ENCODE measurements around the gene LILRA5.
"Not testable (repeated sequence)": the region's sequence is repeated elsewhere in the genome, so short reads cannot be mapped to it uniquely, and the experiment has no call there.

Gene LILRA5

DNA sequence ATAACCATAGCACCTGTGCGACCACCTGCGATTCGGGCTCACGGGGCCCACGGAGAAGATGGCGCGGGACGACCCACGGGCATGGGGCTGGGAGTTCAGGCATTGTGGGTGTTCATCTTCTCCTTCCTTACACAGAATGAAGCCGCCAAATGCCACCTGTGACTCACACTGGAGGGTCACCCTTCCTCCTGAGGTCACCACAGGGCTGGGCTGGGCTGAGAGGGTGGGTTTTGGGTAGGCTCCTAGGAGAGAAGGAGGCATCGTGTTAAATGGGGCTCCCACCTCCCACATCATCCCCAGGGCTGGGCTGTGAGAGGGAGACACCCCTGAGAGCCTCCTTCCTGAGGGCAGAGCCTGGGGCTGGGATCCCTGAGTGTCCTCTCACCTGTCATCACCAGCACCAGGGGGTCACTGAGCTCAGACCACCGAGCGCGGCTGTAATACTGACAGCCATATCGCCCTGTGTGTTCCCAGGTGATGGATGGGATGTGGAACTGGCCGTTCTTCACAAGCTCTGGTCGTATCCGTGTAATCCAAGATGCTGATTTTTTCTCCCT lies 33.5 kb downstream of the LILRA5 start:
- Histone ChIP-seq H3K9ac (ENCODE audit: low read length) (no peak overlapping the region), H3K4me3 (ENCODE audit: low read length) (no peak overlapping the region), H3K36me3 (ENCODE audit: control insufficient read depth, low read depth, low read length) (no peaks in the 10 kb centered on the region), H3K27ac (ENCODE audit: low read length) (no peak overlapping the region), H3K27me3 (ENCODE audit: control insufficient read depth, insufficient read depth, low read length) (no peaks in the 10 kb centered on the region), H3K9me3 (ENCODE audit: control insufficient read depth, low read depth, low read length) (no peaks in the 10 kb centered on the region), H3K4me1 (ENCODE audit: control insufficient read depth, low read depth, low read length) (no peaks in the 10 kb centered on the region)

DNA sequence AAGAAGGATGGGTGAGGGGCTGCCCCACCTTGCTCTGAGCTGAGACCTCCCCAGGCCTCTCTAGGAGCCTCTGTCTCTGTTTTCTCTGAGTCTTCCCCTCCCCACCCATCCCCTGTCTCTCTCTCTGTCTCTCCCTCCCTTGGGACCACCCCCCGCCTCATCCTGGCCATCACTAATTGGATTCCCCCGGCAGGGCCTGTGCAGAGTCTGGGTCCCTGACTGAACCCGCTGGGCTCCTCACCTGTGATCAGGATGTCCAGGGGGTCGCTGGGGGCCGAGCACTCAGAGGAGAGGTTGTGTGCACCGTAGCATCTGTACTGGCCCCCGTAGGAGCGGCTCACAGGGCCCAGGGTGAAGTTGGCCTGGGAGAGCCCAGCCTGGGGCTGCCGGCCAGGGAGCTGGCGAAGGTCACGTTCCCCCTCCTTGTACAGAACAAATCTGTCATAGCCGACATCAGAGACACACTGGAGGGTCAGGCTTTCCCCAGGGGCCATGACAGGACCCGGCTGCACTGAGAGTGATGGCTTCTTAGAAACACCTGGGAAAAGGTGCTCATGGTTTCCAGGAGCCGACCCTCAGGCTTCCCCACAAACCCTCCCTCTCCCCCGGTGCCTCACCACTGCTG lies 34.3 kb downstream of the LILRA5 start:
- H3K9me3 ChIP-seq (ENCODE audit: control insufficient read depth, low read depth, low read length); H3K27me3 ChIP-seq (ENCODE audit: control insufficient read depth, insufficient read depth, low read length); H3K27ac ChIP-seq (ENCODE audit: low read length); H3K36me3 ChIP-seq (ENCODE audit: control insufficient read depth, low read depth, low read length); H3K9ac ChIP-seq (ENCODE audit: low read length); H3K4me1 ChIP-seq (ENCODE audit: control insufficient read depth, low read depth, low read length); H3K4me3 ChIP-seq (ENCODE audit: low read length): not testable (repeated sequence)

GRCh38 chr19:54278056-54278455 lies 34.9 kb downstream of the LILRA5 start:
- H3K27ac ChIP-seq (ENCODE audit: low read length); H3K4me3 ChIP-seq (ENCODE audit: low read length); H3K36me3 ChIP-seq (ENCODE audit: control insufficient read depth, low read depth, low read length); H3K9me3 ChIP-seq (ENCODE audit: control insufficient read depth, low read depth, low read length); H3K4me1 ChIP-seq (ENCODE audit: control insufficient read depth, low read depth, low read length); H3K9ac ChIP-seq (ENCODE audit: low read length); H3K27me3 ChIP-seq (ENCODE audit: control insufficient read depth, insufficient read depth, low read length): not testable (repeated sequence)

DNA sequence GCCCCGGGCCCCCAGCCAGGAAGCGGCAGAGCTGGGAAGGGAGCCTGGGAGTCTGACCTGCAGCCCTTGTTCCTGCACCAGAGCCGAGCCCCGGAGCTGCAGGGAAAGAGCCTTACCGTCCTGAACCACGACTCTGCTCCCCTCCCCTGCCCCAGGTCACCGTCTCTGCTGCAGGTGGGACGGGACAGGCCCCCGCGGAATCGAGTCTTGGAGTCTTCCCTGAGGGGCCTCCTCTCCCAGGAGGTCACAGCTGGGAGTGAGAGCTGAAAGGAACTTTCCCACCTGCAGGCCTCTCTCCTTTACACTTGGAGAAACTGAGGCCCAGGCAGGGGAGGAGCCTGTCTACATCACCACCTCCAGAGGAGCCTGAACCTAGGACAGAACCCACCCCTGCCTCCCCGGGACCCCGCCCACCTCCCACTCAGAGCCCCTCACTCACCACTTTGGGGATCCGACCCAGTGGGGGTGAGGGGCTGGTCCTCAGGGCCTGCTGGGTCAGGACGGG lies 35.8 kb downstream of the LILRA5 start:
- H3K4me3 ChIP-seq (ENCODE audit: low read length); H3K27me3 ChIP-seq (ENCODE audit: control insufficient read depth, insufficient read depth, low read length); H3K9ac ChIP-seq (ENCODE audit: low read length); H3K9me3 ChIP-seq (ENCODE audit: control insufficient read depth, low read depth, low read length); H3K36me3 ChIP-seq (ENCODE audit: control insufficient read depth, low read depth, low read length); H3K4me1 ChIP-seq (ENCODE audit: control insufficient read depth, low read depth, low read length); H3K27ac ChIP-seq (ENCODE audit: low read length): not testable (repeated sequence)

GRCh38 chr19:54275951-54276350 lies 37.0 kb downstream of the LILRA5 start:
- H3K4me3 ChIP-seq (ENCODE audit: low read length): no peak overlapping the region
- no peaks in the 10 kb centered on the region for H3K27me3 ChIP-seq (ENCODE audit: control insufficient read depth, insufficient read depth, low read length)
- H3K9me3 ChIP-seq (ENCODE audit: control insufficient read depth, low read depth, low read length): no peaks in the 10 kb centered on the region
- no peaks in the 10 kb centered on the region for H3K4me1 ChIP-seq (ENCODE audit: control insufficient read depth, low read depth, low read length)
- H3K36me3 ChIP-seq (ENCODE audit: control insufficient read depth, low read depth, low read length): no peaks in the 10 kb centered on the region
- H3K27ac ChIP-seq (ENCODE audit: low read length): no peak overlapping the region
- no peak overlapping the region for H3K9ac ChIP-seq (ENCODE audit: low read length)

GRCh38 chr19:54274516-54274915 lies 38.5 kb downstream of the LILRA5 start:
- not testable (repeated sequence) for H3K4me3 ChIP-seq (ENCODE audit: low read length); H3K27ac ChIP-seq (ENCODE audit: low read length); H3K36me3 ChIP-seq (ENCODE audit: control insufficient read depth, low read depth, low read length); H3K9me3 ChIP-seq (ENCODE audit: control insufficient read depth, low read depth, low read length); H3K4me1 ChIP-seq (ENCODE audit: control insufficient read depth, low read depth, low read length); H3K9ac ChIP-seq (ENCODE audit: low read length); H3K27me3 ChIP-seq (ENCODE audit: control insufficient read depth, insufficient read depth, low read length)

- H3K27ac ChIP-seq (ENCODE audit: low read length): no peak overlapping the region
- no peak overlapping the region for H3K9ac ChIP-seq (ENCODE audit: low read length)
- H3K4me1 ChIP-seq (ENCODE audit: control insufficient read depth, low read depth, low read length): no peaks in the 10 kb centered on the region
- H3K4me3 ChIP-seq (ENCODE audit: low read length): no peak overlapping the region
- peaks cover 3% of the 10 kb centered on the region for H3K27me3 ChIP-seq (ENCODE audit: control insufficient read depth, insufficient read depth, low read length)
- no peaks in the 10 kb centered on the region for H3K36me3 ChIP-seq (ENCODE audit: control insufficient read depth, low read depth, low read length)
- H3K9me3 ChIP-seq (ENCODE audit: control insufficient read depth, low read depth, low read length): no peaks in the 10 kb centered on the region
These were observed 39.1 kb downstream of the LILRA5 start for GRCh38 chr19:54273821-54274220.

DNA sequence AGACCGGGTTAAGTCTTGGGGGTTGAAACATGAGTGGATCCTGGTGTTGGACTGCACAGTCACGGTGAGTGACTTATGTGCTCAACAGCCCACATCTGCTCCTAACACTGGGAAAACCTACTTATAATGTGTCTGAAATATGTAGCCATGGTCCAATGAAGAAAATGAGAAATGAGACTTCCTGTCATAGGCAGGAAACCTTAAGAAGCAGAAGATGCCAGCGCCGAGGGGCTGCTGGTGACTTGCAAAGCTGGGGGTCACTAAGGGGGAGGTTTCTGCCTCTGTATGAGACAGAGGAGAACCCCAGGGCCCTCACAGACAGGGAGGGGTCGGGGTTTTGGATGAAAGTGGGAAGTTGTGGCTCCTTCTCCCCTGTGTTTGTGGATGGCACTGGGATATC lies 40.8 kb downstream of the LILRA5 start:
- H3K4me3 ChIP-seq (ENCODE audit: low read length): not testable (repeated sequence)

GRCh38 chr19:54271587-54271986 lies 41.4 kb downstream of the LILRA5 start:
- H3K4me1 ChIP-seq (ENCODE audit: control insufficient read depth, low read depth, low read length); H3K27me3 ChIP-seq (ENCODE audit: control insufficient read depth, insufficient read depth, low read length); H3K36me3 ChIP-seq (ENCODE audit: control insufficient read depth, low read depth, low read length); H3K9me3 ChIP-seq (ENCODE audit: control insufficient read depth, low read depth, low read length); H3K27ac ChIP-seq (ENCODE audit: low read length); H3K9ac ChIP-seq (ENCODE audit: low read length); H3K4me3 ChIP-seq (ENCODE audit: low read length): not testable (repeated sequence)

More for the DNA sequence above, 40.8 kb downstream of the LILRA5 start:
- not testable (repeated sequence) for H3K27ac ChIP-seq (ENCODE audit: low read length); H3K9ac ChIP-seq (ENCODE audit: low read length); H3K4me1 ChIP-seq (ENCODE audit: control insufficient read depth, low read depth, low read length); H3K36me3 ChIP-seq (ENCODE audit: control insufficient read depth, low read depth, low read length); H3K27me3 ChIP-seq (ENCODE audit: control insufficient read depth, insufficient read depth, low read length); H3K9me3 ChIP-seq (ENCODE audit: control insufficient read depth, low read depth, low read length)

DNA sequence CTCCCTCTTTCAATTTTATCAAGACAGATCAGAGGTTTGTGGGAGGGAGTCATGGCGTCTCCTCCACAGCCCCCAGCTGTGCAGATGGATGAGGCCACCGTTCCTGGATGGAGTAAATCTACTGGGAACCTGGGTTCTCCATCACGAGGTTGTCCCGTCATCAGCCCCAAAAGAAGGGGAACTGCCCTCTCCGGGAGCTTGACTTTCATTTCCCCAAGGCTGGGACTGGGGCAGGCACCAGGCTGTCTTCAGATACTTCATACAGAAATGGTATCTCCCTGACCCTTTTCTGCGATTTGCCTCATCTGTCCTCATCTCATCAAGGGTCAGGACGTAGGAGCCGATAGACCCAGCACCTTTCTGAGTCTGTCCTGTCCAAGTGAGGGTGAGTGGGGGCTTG lies 41.9 kb downstream of the LILRA5 start:
- Histone ChIP-seq H3K9ac (ENCODE audit: low read length) (no peak overlapping the region), H3K4me1 (ENCODE audit: control insufficient read depth, low read depth, low read length) (no peaks in the 10 kb centered on the region), H3K27me3 (ENCODE audit: control insufficient read depth, insufficient read depth, low read length) (peaks cover 4% of the 10 kb centered on the region)

GRCh38 chr19:54268936-54269335 lies 44.0 kb downstream of the LILRA5 start:
- peaks cover 4% of the 10 kb centered on the region for H3K27me3 ChIP-seq (ENCODE audit: control insufficient read depth, insufficient read depth, low read length)
- no peaks in the 10 kb centered on the region for H3K36me3 ChIP-seq (ENCODE audit: control insufficient read depth, low read depth, low read length)
- no peaks in the 10 kb centered on the region for H3K4me1 ChIP-seq (ENCODE audit: control insufficient read depth, low read depth, low read length)
- no peak overlapping the region for H3K27ac ChIP-seq (ENCODE audit: low read length)
- H3K9me3 ChIP-seq (ENCODE audit: control insufficient read depth, low read depth, low read length): no peaks in the 10 kb centered on the region
- no peak overlapping the region for H3K9ac ChIP-seq (ENCODE audit: low read length)
- no peak overlapping the region for H3K4me3 ChIP-seq (ENCODE audit: low read length)

More for the DNA sequence above, 41.9 kb downstream of the LILRA5 start:
- no peaks in the 10 kb centered on the region for H3K36me3 ChIP-seq (ENCODE audit: control insufficient read depth, low read depth, low read length)
- no peak overlapping the region for H3K4me3 ChIP-seq (ENCODE audit: low read length)
- H3K27ac ChIP-seq (ENCODE audit: low read length): no peak overlapping the region
- H3K9me3 ChIP-seq (ENCODE audit: control insufficient read depth, low read depth, low read length): no peaks in the 10 kb centered on the region

GRCh38 chr19:54266133-54266532 lies 46.8 kb downstream of the LILRA5 start:
- peaks cover 4% of the 10 kb centered on the region for H3K27me3 ChIP-seq (ENCODE audit: control insufficient read depth, insufficient read depth, low read length)
- no peaks in the 10 kb centered on the region for H3K4me1 ChIP-seq (ENCODE audit: control insufficient read depth, low read depth, low read length)
- H3K27ac ChIP-seq (ENCODE audit: low read length): no peak overlapping the region
- no peaks in the 10 kb centered on the region for H3K9me3 ChIP-seq (ENCODE audit: control insufficient read depth, low read depth, low read length)
- no peaks in the 10 kb centered on the region for H3K36me3 ChIP-seq (ENCODE audit: control insufficient read depth, low read depth, low read length)
- H3K4me3 ChIP-seq (ENCODE audit: low read length): no peak overlapping the region
- no peak overlapping the region for H3K9ac ChIP-seq (ENCODE audit: low read length)
